COR-L47 (cell line): ENCODE data around the gene AKT3.

Source experiments
- DNase-seq: peaks from one replicate; lab custom pipeline; 2025; lab: John Stamatoyannopoulos, UW

The AKT3 gene

DNA sequence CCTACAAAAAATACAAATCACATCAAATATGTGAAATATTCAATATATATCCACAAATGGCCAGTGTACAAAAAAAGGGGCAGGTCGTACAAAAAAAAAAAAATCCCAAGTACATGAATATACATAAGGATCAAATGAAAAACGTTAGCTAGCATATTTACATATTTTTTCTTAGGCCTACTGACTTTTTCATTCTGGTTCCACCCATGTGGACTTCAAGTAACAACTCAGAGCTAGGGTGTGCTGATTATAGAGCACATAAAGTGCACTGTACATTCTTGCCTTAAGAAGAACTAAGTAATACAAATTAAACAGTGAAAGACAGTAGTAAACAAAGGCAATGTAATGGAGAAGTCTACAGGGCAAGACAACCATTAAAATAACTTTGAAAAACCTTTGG, 297.0 kb downstream of the AKT3 start:
- no peak for DNase-seq

DNA sequence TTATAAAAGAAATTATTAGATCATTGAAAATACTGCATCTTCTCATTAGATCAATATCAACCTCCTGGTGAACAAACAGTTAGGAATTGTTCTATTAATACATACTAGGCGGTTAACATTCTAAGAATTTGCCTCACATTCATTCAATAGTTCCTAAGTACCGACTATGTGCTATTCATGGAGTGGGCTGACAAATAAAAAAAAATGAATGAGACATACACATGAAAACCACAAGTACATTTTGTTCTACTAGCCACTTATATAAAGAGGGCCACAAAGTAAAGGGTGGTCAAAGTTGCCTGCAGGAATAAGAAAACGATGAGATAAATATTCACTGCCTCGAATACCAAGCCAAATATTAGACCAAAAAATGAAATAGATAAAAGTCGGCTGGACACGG, 299.8 kb downstream of the AKT3 start:
- DNase-seq: no peak

DNA sequence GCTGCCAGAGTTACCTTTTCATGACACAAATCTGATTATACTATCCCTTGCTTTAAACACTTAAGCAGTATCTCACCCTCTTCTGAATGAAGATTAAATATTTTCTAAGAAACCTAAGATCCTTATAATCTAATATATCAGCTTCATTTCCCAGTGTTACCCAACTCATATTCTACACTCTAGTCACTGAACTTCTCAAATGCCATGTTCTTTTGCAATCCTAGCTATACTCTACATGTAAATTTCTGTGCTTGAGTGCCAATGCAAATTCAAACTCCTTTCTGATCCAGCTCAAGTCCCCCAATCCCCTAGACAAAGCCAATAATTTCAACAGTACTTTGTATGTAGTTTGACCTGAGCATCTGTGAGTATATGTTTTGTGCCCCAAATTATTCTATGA, 300.3 kb downstream of the AKT3 start:
- DNase-seq: no peak

DNA sequence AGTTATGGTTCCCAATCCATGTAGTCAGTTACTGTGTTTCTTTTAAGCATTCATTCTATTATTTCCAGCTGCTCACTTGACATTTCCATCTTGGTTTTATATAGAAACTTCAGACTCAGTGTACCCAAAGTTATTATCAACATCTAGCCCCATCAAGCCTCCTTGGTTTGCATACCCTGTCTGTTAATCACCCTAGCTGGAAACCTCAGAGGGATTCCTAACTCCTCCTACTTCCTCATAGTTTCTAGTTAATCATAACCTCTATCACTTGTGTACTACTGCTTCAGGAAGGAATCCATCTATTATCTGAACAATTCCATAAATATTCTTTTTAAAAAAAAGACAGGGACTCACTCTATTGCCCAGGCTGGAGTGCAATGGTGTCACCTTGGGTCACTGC, 300.9 kb downstream of the AKT3 start:
- no peak for DNase-seq

DNA sequence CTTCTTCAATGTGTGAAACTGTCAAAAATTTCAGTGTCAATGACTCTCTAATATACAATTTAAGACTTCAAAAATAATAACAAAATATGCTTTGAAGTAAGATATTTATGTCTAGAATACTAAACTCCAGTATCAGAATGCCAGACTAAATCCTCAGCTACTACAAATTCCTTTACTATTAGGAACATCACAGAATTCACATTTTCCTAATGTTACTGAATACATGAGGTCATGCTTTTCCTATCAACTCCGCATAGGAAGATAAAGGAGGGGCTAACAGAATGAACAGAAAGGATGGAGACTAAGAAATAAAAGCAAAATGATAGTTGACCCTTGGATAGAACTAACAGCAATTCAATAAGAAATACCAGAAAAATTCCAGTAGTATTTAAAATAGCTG, 301.5 kb downstream of the AKT3 start:
- no peak for DNase-seq

DNA sequence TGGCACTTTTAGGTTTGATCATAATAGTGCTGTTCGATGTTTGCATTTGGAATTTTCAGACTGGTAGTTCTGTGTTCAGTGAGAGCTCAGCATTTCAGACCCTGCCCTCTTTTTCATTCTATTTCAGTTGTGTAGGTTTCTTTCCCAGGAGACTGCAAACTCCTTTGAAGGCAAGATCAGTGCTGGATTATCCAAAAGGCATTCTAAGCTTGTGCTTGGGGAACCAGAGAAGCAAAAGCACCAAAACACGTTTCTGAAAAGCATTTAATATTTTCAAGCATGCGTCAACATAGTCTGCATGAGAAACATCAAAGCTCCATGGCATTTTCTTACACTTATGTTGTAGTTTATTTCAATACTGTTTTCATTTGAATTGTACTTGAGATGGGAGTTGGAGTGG, 302.2 kb downstream of the AKT3 start:
- no peak for DNase-seq

DNA sequence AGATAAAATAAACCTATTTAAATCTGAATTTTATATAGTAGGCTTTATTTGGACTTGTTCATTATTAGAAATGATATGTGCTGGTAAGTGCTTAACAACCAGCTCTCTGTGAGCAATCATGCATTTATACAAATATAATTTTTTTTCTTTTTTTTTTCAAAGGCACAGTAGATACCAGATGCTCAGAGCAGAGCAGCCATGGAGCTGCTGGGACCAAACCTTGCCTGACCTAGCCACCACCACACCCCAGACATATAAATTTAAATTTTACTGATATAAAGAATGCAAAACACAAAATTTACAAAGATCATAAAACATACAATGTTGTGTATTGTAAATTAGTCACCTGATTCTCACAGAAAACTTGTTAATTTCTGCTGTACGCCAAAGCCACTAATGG, 303.6 kb downstream of the AKT3 start:
- no peak for DNase-seq

DNA sequence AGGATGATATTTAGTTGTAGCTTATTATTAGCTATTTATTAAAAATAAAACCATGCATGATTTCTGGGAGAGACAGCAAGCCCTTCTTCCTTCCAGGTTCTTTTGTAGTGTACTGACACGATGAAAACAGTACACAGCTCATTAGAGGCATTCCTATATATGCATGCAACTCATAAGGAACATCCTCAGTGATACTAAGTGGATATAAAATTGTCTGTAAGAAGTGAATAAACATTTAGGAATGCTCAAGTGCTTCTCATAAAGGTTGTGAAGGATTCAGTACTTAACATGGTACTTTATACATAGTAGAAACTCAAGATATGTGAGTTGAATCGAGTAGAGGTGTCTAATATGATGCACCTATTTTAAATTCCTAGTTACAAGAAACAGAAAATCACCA, 306.5 kb downstream of the AKT3 start:
- DNase-seq: no peak

DNA sequence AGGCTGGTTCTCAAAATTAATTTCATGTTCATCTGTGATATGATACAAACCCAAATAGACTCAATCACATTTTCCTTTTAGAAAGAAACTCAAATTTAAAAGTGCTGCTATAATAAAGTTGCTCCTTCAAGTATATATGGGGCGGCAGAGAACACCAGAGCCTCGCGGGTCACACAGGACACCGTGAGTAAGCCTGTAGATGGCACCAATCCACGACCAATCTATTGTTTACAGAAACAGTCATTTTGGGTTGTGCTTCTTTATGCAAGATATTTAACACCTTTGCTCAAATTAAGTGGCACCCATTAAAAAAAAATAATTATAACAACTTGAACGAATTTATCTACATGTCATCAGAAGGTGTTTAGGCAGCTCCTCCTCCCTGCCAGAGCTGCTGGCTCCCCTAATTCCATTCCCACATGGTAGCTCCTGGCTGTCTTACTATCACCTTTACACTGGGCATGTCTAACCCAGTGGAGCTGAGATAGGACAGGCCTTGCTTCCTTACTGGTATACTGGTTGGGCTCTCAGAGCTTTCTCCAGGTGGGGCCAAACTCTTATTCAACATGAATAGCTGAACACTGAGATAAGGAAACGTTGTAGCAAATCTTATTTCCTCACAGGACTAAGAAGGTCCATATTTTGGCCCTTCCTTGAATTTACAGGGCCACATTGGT, 307.2 kb downstream of the AKT3 start:
- no peak for DNase-seq

DNA sequence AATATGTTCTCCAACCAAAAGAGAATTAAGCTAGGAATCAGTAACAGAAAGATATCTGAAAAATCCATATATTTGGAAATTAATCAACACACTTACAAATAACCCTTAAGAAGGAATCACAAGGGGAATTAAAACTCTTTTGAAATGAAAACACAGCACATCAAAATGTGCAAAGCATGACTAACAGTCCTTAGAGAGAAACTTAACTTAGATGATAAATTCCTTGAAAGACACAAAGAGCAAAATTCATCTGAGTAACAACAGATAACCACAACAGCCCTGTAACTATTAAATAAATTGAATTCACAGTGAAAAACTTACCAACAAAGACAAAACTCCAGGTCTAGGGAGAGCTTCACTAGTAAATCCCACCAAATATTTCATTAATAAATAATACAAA, 310.4 kb downstream of the AKT3 start:
- DNase-seq: no peak

DNA sequence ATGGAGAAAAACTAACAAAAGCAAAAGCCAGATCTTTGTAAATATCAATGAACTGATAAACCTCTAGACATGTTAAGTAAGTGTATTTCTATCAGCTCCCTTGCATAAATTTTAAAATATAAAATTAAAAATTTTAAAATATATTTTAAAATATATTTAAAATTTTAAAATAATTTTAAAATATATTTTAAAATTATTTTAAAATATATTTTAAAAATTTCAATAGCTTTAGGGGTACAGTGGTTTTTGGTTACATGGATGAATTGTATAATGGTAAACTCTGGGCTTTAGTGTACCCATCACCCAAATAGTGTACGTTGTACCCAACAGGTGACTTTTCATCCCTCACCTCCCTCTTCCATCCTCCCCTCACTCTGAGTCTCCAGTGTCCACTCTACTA, 315.0 kb downstream of the AKT3 start:
- no peak for DNase-seq

DNA sequence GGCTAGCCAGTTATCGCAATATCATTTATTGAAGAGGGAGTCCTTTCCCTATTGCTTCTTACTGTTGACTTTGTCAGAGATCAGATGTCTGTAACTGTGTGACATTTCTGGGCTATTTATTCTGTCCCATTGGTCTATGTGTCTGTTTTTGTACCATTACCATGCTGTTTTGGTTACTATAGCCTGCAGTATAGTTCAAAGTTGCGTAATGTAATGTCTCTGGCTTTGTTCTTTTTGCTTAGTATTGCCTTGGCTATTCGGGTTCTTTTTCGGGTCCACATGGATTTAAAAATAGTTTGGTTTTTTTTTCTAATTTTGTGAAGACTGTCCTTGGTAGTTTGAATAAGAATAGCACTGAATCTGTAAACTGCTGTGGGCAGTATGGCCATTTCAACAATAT, 320.5 kb downstream of the AKT3 start:
- DNase-seq: no peak

DNA sequence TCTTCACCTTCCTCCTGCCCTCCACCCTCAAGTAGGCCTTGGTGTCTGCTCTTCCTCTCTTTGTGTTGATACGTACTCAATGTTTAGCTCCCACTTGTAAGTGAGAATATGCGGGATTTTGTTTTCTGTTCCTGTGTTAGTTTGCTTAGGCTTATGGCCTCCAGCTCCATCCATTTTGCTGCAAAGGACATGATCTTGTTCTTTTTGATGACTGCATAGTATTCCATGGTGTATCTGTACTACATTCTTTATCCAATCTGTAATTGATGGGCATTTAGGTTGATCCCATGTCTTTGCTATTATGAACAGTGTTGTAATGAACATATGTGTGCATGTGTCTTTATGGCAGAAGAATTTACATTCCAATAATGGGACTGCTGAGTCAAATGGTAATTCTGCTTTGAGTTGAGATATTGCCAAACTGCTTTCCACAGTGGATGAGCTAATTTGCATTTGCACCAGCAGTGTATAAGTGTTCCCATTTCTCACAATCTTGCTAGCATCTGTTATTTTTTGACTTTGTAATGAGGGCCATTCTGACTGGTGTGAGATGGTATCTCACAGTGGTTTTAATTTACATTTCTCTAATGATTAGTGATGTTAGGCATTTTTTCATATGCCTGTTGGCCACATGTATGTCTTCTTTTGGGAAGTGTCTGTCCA, 321.5 kb downstream of the AKT3 start:
- no peak for DNase-seq

DNA sequence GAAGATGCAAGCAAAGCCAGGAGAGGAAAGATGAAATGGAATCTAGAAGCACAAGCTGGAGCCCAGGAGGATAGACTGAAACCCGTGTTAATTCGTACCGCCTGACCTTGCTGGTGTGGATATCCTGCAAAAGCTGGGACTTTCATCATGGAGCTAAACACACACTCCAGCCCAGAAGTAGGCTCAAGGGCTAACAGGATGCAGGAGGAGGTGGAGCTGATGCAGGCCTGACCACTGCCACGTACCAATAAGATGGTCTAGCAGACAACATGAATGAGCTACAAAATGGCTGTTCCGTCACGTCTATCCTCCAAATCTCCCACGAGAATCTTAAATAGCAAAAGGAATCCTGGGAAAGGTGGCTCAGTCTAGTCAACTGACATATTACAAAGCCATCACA, 323.9 kb downstream of the AKT3 start:
- no peak for DNase-seq

DNA sequence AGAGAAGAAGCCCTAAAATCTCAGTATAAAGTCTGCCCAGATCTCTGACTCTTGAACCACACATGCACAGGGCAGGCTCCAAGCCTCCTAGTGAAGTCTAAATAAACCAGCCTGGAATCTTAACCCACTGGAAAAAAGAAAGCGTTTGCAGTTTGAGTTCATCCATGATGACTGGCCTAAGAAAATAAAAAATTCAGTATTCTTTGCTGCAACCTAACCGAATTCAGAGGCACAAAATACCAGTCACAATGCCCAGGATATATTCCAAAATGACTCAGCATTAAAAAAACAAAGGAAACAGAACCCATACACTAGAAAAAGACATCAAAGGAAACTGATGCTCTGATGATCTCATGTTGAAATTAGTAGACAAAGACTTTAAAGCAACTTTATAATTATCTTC, 325.0 kb downstream of the AKT3 start:
- DNase-seq: no peak

DNA sequence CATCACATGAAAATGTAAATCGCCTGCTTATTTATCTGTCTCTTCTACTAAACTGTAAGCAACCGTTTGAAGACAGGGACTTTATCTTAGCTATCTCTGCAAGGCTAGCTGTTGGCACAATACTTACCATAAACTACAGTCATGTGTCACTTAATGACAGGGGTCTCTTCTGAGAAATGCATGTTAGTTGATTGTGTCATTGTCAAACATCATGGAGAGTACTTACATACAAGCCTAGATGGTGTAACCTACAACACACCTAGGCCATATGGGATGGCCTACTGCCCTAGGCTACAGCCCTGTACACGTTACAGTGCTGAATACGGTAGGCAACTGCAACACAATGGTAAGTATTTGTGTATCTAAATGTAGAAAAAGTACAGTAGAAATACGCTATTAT, 326.3 kb downstream of the AKT3 start:
- DNase-seq: no peak

DNA sequence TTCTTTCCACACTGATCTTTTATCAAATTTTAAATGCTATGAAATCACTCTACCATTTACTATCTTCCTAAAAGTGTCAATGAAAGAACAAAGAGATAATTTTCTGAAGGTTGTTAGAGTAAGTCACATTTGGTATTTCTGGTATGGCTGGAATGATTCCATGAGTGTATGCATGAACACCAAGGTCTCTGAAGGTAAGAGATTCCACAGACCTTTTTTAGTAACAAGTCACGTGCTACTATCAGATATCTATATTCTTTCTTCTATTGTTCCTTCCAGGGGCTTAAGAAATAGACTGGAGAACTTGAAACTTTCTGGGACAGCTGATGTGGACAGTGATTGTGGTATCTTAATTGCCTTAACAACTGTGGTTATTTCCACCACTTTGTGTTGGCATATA, 329.2 kb downstream of the AKT3 start:
- DNase-seq: no peak

DNA sequence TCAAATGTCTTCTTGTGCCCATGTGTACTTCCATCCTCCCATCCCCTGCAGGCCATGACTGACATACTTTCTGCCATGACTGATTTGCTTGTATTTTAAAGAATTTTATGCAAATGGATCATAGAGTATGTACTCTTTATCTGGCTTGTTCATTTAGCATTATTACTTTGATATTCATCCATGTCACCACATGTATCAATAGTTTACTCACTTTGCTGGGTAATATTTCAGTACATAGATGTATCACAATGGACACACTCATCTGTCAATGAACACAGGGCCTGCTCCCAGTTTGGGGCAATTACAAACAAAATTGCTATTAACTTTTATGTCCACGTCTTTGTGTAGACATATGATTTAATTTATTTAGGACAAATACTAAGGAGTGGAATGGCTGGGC, 335.1 kb downstream of the AKT3 start:
- no peak for DNase-seq

DNA sequence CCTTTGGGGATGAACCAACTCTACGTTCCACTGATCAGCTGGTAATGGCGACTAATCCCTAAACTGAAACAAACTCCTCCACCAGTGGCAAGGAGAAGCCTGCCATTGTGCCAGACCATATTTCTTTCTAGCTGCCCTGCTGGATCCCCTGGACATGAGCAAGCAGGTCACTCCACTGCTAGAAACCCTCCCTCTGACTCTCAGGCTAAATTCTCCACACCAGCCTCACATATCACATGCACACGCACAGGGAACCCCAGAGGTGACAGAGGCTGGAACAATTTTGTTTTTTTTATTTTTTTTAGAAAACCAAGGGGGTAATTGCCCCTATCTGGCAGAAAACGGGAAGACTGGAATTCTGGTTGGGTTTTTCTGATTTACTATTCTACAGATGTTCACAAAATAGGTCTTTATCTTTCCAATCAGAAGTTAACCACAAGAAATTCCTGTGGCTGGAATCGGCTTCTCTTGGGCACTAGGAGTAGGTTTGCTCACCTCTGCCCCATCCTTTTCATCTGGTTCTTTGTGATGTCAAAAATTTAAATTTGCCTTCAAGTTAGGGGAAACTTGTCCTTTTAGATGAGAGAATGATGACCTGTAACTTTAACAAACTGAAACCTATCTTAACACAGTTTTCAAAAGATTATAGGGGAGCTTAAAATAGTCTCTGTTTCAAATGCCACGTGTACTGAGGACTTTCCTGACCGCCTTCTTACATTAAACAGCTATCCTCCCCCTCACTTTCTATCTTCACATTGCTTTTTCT, 336.1 kb downstream of the AKT3 start:
- no peak for DNase-seq

DNA sequence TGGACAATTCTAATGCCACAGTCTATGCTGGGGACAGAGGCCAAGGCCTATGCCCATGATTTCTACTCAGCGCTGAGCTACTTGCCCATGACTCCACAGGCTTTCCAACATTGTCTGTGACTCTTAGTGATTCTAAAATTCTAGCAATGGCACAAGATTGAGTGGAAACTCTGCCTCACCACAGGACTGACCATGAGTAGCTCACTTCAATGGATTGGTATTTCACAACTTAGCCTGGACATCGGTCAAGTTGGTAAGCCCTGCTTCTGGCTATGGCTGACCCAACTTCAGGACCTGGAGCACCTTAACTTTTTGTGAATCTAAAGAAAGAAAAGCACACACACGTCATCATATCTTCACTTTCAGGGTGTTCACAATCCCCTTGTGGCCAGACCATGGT, 339.1 kb downstream of the AKT3 start:
- no peak for DNase-seq

DNA sequence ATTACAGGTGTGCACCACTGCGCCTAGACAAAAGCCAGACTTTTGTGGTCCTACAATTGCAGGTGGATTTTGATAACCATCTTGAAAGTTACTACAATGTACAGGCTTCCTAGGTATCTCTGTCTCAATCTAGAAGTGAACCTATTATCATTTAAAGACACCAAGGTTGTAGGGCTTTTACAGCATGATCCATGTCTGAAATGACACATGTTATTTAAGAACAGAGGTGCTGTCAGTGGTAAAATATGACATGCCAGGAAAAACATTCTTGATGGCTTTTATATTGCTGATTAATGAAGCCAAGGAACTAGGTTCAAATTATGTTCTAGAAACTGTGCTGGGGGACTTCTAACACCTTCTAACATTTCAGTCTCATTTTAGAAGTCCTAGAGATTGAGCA, 341.1 kb downstream of the AKT3 start:
- no peak for DNase-seq

DNA sequence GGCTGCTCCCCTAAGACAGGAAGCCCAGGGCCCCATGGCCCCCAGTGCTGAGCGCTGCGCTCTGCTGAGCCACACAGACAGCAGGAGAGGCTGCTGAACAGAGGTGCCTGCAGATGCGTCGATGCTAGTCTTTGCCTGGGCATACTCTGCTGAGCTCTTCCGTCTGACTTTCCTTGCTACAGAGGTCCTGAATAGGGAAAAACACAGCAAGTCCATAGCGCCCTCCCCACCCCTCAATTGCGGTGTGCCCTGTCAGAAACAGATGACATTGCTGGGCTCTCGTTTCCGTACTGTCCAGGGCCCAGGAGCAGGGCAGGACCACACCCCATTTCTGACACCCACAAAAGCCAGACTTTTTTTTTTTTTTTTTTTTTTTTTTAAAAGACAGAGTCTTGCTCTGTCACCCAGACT, 341.7 kb downstream of the AKT3 start:
- DNase-seq: no peak

DNA sequence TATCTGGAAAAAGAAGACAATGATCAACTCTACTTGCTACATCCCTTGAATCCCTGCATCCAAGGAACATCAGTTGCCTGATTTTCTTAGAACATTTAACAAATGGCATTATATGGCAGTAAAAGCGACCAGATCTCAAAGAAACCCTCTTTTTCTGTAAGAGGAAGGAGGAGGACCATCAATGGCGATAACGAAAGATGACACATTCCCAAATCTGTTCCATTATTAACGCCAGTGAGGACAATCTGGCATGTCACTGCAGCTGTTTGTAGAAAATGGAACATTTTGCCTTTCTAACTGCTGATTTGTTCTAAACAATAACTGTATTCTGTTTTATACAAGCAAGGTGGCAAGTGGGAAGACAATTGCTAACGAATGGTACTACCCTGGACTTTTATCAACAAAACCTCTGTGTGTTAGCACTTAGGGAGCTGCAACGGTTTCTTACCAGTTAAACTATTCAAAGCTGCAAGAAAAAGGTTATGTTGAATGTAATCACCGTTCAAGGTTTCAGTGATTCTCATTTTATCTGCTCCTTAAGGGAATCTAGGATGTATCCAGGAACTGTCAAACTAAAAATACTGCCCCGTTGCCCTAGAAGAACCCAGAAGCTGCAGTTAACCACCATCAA, 342.3 kb downstream of the AKT3 start:
- DNase-seq: no peak
